Endodermal cell (in vitro differentiated cells): ENCODE data around the gene CHCHD10. TPM values are rescaled to one million over a fixed set of nuclear protein-coding genes. Genes with fewer than 3 reads are reported as not detected.

Source experiments
- DNase-seq: peaks from one replicate; pipeline ENCODE4 v3.0.0-alpha.2; 2017
- H3K27ac ChIP-seq: 2 replicates; pipeline ENCODE4 v1.5.1; 2013; ENCODE audit warnings: mild to moderate bottlenecking, low read depth, low read length, moderate library complexity
- H3K27me3 ChIP-seq: 2 replicates; pipeline ENCODE4 v1.6.1; 2013; ENCODE audit warnings: mild to moderate bottlenecking, low read length, moderate library complexity; ENCODE audit not compliant: insufficient read depth, control insufficient read depth, poor library complexity, severe bottlenecking
- H3K36me3 ChIP-seq: 2 replicates; pipeline ENCODE4 v1.7.0; 2013; ENCODE audit warnings: mild to moderate bottlenecking, low read length, moderate library complexity; ENCODE audit not compliant: control insufficient read depth, insufficient read depth
- H3K4me1 ChIP-seq: one replicate; pipeline ENCODE4 v1.7.0; 2013; ENCODE audit warnings: low read length; ENCODE audit not compliant: control insufficient read depth, insufficient read depth
- H3K4me3 ChIP-seq: 2 replicates; pipeline ENCODE4 v1.5.1; 2013; ENCODE audit warnings: mild to moderate bottlenecking, low read length, moderate library complexity
- H3K9ac ChIP-seq: 2 replicates; pipeline ENCODE4 v1.6.1; 2013; ENCODE audit warnings: mild to moderate bottlenecking, low read length, moderate library complexity; ENCODE audit not compliant: poor library complexity, severe bottlenecking; ENCODE audit errors: extremely low read depth
- H3K9me3 ChIP-seq: 2 replicates; pipeline ENCODE4 v1.6.1; 2013; ENCODE audit warnings: mild to moderate bottlenecking, low read length, moderate library complexity; ENCODE audit not compliant: control insufficient read depth
- H3K27ac Mint-ChIP-seq: 2 replicates; pipeline ENCODE4 v1.8.0; 2020; ENCODE audit warnings: mixed read lengths
- H3K27me3 Mint-ChIP-seq: 2 replicates; pipeline ENCODE4 v1.8.0; 2021; ENCODE audit warnings: mild to moderate bottlenecking, mixed read lengths; ENCODE audit not compliant: insufficient read depth
- H3K36me3 Mint-ChIP-seq: 2 replicates; pipeline ENCODE4 v1.8.0; 2020; ENCODE audit warnings: low read depth, mixed read lengths
- H3K4me1 Mint-ChIP-seq: 2 replicates; pipeline ENCODE4 v1.8.0; 2020; ENCODE audit warnings: mixed read lengths
- H3K4me3 Mint-ChIP-seq: 2 replicates; pipeline ENCODE4 v1.8.0; 2020; ENCODE audit warnings: mild to moderate bottlenecking, moderate library complexity, mixed read lengths
- H3K9me3 Mint-ChIP-seq: 2 replicates; pipeline ENCODE4 v1.8.0; 2020; ENCODE audit warnings: mild to moderate bottlenecking, mixed read lengths
- CTCF ChIP-seq: fragments of 200-600 bp; sonication (generic); conservative IDR thresholded peaks from 2 replicates; pipeline ENCODE4 v1.5.0; 2021; ENCODE audit warnings: antibody characterized with exemption, mild to moderate bottlenecking
- WGBS, 2 experiments: methylation state at CpG; one replicate each; pipeline versions ENCODE4 v1.1.5 to v1.1.7; 2013; ENCODE audit warnings: missing lambda C conversion rate in 2 of 2, mixed read lengths in 1 of 2; ENCODE audit not compliant: insufficient coverage in 1 of 2, insufficient read length in 1 of 2; 5-methylcytosine and 5-hydroxymethylcytosine counted together
- total RNA-seq, 2 donors: library from RNA; stranded (reverse); fragmentation: NEBNext Ultra II Directional in 1 of 2; extraction: Animal tissue kit (Norgen Biotek cat#: 25700) in 1 of 2; gene quantifications; 2 replicates in 1 of 2; 3 replicates in 1 of 2; pipeline ENCODE4 v1.2.1, GENCODE V29; 2021

Gene CHCHD10
- total RNA-seq, 2 donors from 2014 or later: 76.1 to 103 TPM

- no peaks in the 10 kb centered on the region for H3K36me3 Mint-ChIP-seq
- no peaks in the 10 kb centered on the region for H3K9me3 Mint-ChIP-seq
- peaks cover 39% of the 10 kb centered on the region for H3K27me3 Mint-ChIP-seq
- H3K27ac Mint-ChIP-seq: no peak within 1 kb of the TSS
- peak within 1 kb of the TSS; percentile 65 for H3K4me3 Mint-ChIP-seq
- 3 to 6% methylated on average over 33 to 79 of the region's 79 CpGs for WGBS, 2 experiments
- Histone ChIP-seq H3K9ac (peak within 1 kb of the TSS; percentile 51), H3K36me3 (no peaks in the 10 kb centered on the region), H3K9me3 (no peaks in the 10 kb centered on the region), H3K27ac (no peak within 1 kb of the TSS), H3K27me3 (no peaks in the 10 kb centered on the region), H3K4me1 (peaks cover 5% of the 10 kb centered on the region), H3K4me3 (peak within 1 kb of the TSS; percentile 78)
- DNase-seq: peak; percentile 91
- peak; percentile 28 for TF ChIP-seq CTCF
- peaks cover 23% of the 10 kb centered on the region for H3K4me1 Mint-ChIP-seq
These were observed 5.1 kb upstream of the CHCHD10 start, which contains the start of gene MMP11 for GRCh38 chr22:23772649-23773473. TSS of gene MMP11 (plus strand) at chr22:23772849. CDS start at chr22:23772871, 22 bp downstream.

GRCh38 chr22:23772315-23772648, 4.5 kb upstream of the CHCHD10 start:
- WGBS, 2 experiments: 31% methylated on average over 6 of the region's 6 CpGs; no CpG with 5 or more reads in 1 of the 2 experiments

GRCh38 chr22:23769321-23769965, 1.7 kb upstream of the CHCHD10 start:
- no peak for DNase-seq
- H3K9me3 ChIP-seq: no peaks in the 10 kb centered on the region
- H3K4me1 Mint-ChIP-seq: peaks cover 16% of the 10 kb centered on the region
- peaks cover 5% of the 10 kb centered on the region for H3K4me1 ChIP-seq
- H3K36me3 ChIP-seq: peaks cover 4% of the 10 kb centered on the region
- no peak overlapping the region for H3K4me3 Mint-ChIP-seq
- 86 to 88% methylated on average over 4 to 6 of the region's 6 CpGs for WGBS, 2 experiments
- H3K27ac Mint-ChIP-seq: no peak overlapping the region
- TF ChIP-seq CTCF: no peak
- H3K9me3 Mint-ChIP-seq: no peaks in the 10 kb centered on the region
- no peaks in the 10 kb centered on the region for H3K27me3 ChIP-seq
- H3K36me3 Mint-ChIP-seq: no peaks in the 10 kb centered on the region
- H3K4me3 ChIP-seq: no peak overlapping the region
- H3K9ac ChIP-seq: no peak overlapping the region
- H3K27ac ChIP-seq: no peak overlapping the region
- peaks cover 26% of the 10 kb centered on the region for H3K27me3 Mint-ChIP-seq

More at GRCh38 chr22:23772315-23772648, 4.5 kb upstream of the CHCHD10 start:
- Histone ChIP-seq H3K9me3 (no peaks in the 10 kb centered on the region), H3K27ac (no peak overlapping the region), H3K4me1 (peaks cover 5% of the 10 kb centered on the region), H3K27me3 (no peaks in the 10 kb centered on the region), H3K36me3 (no peaks in the 10 kb centered on the region), H3K4me3 (no peak overlapping the region), H3K9ac (no peak overlapping the region)
- no peak for TF ChIP-seq CTCF
- H3K9me3 Mint-ChIP-seq: no peaks in the 10 kb centered on the region
- H3K36me3 Mint-ChIP-seq: no peaks in the 10 kb centered on the region
- H3K27me3 Mint-ChIP-seq: peaks cover 39% of the 10 kb centered on the region
- peaks cover 23% of the 10 kb centered on the region for H3K4me1 Mint-ChIP-seq
- no peak overlapping the region for H3K27ac Mint-ChIP-seq
- peak overlapping the region; percentile 65 for H3K4me3 Mint-ChIP-seq
- no peak for DNase-seq
